Fibroblast of skin of back (primary cell): Measurements from ENCODE around the gene SURF2.
"Not testable (repeated sequence)": the region's sequence is repeated elsewhere in the genome, so short reads cannot be mapped to it uniquely, and the experiment has no call there.

Experiments used
- DNase-seq: peaks from one replicate; pipeline ENCODE4 v3.0.0-alpha.2; 2013

SURF2 gene

GRCh38 chr9:133377721-133378216, 21.4 kb downstream of the SURF2 start:
- peak; percentile 37 for DNase-seq

GRCh38 chr9:133378408-133378962, 22.1 kb downstream of the SURF2 start:
- no peak for DNase-seq

- no peak for DNase-seq
Measured at GRCh38 chr9:133379153-133380086, 23.1 kb downstream of the SURF2 start.

- no peak for DNase-seq
Measured at GRCh38 chr9:133380734-133381133, 24.4 kb downstream of the SURF2 start.

- no peak for DNase-seq
Measured at GRCh38 chr9:133382507-133383141, 26.3 kb downstream of the SURF2 start.

GRCh38 chr9:133383438-133383837, 27.1 kb downstream of the SURF2 start:
- no peak for DNase-seq

- DNase-seq = no peak
Measured at GRCh38 chr9:133384736-133385321, 28.5 kb downstream of the SURF2 start.

GRCh38 chr9:133385452-133385851, 29.1 kb downstream of the SURF2 start:
- DNase-seq = no peak

- no peak for DNase-seq
Measured at GRCh38 chr9:133386338-133386737, 30.0 kb downstream of the SURF2 start.

GRCh38 chr9:133387680-133388079, 31.3 kb downstream of the SURF2 start:
- no peak for DNase-seq

- no peak for DNase-seq
Measured at GRCh38 chr9:133389025-133389557, 32.7 kb downstream of the SURF2 start.

GRCh38 chr9:133389562-133389961, 33.2 kb downstream of the SURF2 start:
- DNase-seq = no peak

- DNase-seq = no peak
Measured at GRCh38 chr9:133390713-133391112, 34.4 kb downstream of the SURF2 start.

- DNase-seq = not testable (repeated sequence)
Measured at GRCh38 chr9:133391449-133391848, 35.1 kb downstream of the SURF2 start.

GRCh38 chr9:133392308-133392707, 36.0 kb downstream of the SURF2 start:
- DNase-seq = not testable (repeated sequence)

- no peak for DNase-seq
Measured at GRCh38 chr9:133393399-133393798, 37.0 kb downstream of the SURF2 start.

- no peak for DNase-seq
Measured at GRCh38 chr9:133394687-133395271, 38.4 kb downstream of the SURF2 start.

- DNase-seq = no peak
Measured at GRCh38 chr9:133396952-133397351, 40.6 kb downstream of the SURF2 start.

- no peak for DNase-seq
Measured at GRCh38 chr9:133397370-133397769, 41.0 kb downstream of the SURF2 start.

GRCh38 chr9:133397895-133398294, 41.5 kb downstream of the SURF2 start:
- DNase-seq = no peak

- DNase-seq = no peak
Measured at GRCh38 chr9:133400292-133400691, 43.9 kb downstream of the SURF2 start.

- DNase-seq = no peak
Measured at GRCh38 chr9:133401588-133401987, 45.2 kb downstream of the SURF2 start.
